Activated CD8-positive, alpha-beta memory T cell treated with anti-CD3 and anti-CD28 coated beads for 36 hours (primary cell): ENCODE measurements around the gene CFAP54. TPM values are rescaled to one million over a fixed set of nuclear protein-coding genes. Genes with fewer than 3 reads are reported as not detected.

ENCODE experiments used
- CTCF ChIA-PET: fragments of 350-600 bp; sonication (Branson Sonifier 250); formaldehyde crosslinking; loops from one replicate; lab custom pipeline; 2021; ENCODE audit warnings: antibody characterized with exemption; lab: Charles Lee
- POLR2A ChIA-PET: fragments of 350-600 bp; sonication (Branson Sonifier 250); formaldehyde crosslinking; loops from one replicate; lab custom pipeline; 2021; ENCODE audit warnings: antibody characterized with exemption; lab: Charles Lee
- total RNA-seq, 2 experiments: library from RNA; stranded (reverse); gene quantifications; one replicate each; pipeline ENCODE4 v1.2.3, GENCODE V29; 2021

CFAP54 gene
- total RNA-seq, 2 experiments from 2014 or later, result 0.10 to 0.40 TPM

DNA sequence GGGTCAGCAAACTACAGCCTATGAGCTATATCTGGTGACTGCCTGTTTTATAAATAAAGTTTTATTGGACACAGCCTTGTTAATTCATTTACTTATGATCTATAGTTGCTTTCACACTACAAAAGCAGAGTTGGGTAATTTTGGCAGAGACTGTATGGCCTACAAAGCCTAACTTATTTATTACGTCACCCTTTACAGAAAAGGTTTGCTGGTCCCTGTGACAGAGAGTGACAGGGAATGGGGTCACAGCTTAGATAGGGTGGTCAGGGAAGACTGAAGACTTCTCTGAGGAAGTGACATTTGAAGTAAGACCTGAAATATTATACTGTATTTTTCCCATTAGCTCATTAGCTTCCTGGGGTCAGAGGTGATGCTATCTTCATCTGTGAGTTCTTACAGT lies 342.0 kb downstream of the CFAP54 start:
- ChIA-PET POLR2A (no interaction called here), CTCF (no interaction called here)

DNA sequence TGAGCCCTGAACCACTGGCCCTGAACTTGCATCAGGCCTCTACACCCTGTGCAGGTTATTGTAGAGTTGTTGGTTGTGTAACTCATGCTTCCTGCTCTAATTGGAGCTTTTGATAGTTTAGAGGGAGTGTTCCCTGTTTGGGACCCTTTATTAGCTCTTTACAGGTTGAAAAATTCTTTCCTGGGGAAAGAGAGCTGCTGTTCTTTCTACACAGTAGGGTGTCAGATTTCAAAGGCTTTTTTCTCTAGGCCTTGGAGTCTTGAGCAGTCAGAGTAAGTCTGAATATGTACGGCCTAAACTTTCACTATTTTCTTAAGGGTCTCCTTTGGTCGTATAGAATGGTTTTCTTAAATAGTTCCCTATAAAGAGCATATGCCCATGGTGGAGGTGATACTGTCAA lies 356.9 kb downstream of the CFAP54 start:
- CTCF ChIA-PET, result no interaction called here

DNA sequence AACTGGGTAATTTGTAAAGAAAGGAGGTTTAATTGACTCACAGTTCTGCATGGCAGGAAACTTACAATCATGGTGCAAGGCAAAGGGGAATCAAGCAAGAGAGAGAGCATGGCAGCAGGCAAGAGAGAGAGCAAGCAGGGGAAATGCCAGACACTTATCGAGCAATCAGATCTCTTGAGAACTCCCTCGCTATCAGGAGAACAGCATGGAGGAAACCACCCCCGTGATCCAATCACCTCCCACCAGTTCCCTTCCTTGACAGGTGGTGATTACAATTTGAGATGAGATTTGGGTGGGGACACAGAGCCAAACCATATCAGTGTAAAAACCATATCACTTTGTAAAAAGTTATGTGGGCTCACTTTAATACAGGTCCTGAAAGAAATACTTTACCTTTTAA lies 361.3 kb downstream of the CFAP54 start:
- ChIA-PET POLR2A (no interaction called here), CTCF (no interaction called here)

More for the DNA sequence above, 356.9 kb downstream of the CFAP54 start:
- POLR2A ChIA-PET, result no interaction called here

DNA sequence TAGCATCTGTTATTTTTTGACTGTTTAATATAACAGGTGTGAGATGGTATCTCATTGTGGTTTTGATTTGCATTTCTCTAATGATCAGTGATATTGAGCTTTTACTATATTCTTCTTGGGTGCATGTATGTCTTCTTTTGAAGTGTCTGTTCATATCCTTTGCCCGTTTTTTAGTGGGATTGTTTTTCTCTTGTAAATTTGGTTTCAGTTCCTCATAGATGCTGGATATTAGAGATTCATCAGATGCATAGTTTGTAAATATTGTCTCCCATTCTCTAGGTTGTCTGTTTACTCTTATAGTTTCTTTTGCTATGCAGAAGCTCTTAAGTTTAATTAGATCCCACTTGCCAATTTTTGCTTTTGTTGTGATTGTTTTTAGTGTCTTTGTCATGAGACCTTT lies 368.8 kb downstream of the CFAP54 start:
- CTCF ChIA-PET, result no interaction called here
- POLR2A ChIA-PET, result no interaction called here

DNA sequence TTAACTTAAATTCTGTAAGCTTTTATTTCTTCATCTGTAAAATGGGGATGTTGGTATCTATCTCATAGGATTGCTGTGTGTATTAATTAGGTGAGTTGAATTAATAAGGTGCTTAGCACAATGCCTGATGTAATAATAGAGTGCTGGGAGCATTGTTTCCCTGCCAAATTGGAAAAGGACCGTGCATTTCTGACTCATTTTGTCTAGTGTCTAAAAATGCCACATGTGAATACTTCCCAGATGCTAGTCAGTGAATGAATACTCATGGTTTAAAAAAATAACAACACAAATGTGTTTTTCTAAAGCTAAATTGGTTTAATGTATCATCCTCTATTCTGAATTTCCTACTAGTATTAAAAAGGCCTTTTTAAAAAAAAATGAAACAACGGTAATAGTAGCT lies 372.3 kb downstream of the CFAP54 start:
- ChIA-PET POLR2A (no interaction called here), CTCF (no interaction called here)

DNA sequence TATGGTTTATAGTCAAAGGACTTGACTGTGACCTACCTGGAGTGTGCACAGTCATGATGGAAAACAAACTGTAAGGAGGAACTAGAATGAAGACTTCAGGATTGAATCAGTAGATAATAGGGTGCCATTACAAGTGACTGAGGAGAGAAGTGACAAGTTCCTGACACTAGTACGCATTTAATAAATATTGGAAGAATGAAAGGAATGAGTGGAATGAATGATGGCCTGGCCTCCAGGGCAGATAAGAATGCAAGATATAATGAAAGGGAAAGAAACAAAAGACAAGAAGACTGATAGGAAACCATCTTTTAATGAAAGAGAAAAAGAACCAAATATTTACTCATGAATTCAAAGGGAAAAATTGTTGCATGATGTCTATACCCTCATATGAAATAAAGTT lies 372.9 kb downstream of the CFAP54 start:
- ChIA-PET CTCF (no interaction called here), POLR2A (no interaction called here)

DNA sequence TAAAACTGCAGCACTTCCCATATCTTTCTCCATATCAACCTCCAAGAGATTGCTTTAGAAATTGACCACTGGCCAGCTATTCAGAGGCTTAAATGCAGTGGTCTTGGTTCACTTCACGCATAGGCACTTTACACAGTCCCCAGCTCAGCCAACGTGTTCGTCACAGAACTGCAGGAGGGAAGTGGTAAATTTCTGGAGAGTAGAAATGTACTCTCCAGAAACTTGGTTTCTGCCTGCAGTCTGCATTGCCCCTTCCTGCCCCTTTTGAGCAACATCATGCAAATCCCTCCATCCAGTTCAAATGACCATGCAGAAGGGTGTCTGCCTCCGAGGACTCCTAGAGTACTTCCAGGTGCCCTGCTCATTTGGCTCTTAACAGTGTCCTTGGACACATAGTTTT lies 375.0 kb downstream of the CFAP54 start:
- CTCF ChIA-PET, result no interaction called here
- POLR2A ChIA-PET, result no interaction called here

DNA sequence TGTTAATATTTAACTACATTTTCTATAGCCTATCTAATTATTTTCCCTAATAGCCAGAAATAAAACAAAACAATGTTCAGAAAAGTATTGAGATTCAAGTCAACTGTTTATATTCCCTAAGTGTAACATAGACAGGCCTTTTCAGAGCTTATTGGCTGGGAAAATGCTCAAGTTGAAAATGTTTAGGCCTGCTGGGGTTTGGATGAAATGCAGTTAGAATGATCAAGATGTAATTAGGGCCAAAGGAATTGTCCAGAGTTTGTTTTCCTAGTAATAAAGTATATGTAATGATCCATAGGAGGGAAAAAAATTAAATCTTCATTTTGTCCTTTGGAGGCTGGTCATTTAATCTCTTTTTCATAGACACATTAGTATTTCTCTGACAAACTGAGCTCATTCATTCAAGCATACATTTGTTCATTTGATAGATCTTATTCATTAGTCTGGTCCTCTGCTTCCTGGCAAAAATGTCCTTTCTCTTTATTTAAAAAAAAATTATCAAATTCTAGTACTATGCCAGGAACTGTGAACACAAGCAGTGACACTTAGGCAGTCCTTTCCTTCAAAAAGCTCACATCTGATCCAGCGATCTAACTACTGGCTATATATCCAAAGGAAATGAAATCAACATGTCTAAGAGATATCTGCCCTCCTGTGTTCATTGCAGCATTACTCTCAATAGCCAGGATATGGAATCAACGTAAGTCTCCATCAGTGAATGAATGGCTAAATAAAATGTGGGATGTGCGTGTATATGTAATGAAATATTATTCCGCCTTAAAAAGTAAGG lies 377.6 kb downstream of the CFAP54 start:
- CTCF ChIA-PET, result interaction anchor here (0.6 kb wide), 1 partner anchor 120 kb away, joined by 4 read pairs; no protein-coding TSS in a partner anchor
- POLR2A ChIA-PET, result no interaction called here

DNA sequence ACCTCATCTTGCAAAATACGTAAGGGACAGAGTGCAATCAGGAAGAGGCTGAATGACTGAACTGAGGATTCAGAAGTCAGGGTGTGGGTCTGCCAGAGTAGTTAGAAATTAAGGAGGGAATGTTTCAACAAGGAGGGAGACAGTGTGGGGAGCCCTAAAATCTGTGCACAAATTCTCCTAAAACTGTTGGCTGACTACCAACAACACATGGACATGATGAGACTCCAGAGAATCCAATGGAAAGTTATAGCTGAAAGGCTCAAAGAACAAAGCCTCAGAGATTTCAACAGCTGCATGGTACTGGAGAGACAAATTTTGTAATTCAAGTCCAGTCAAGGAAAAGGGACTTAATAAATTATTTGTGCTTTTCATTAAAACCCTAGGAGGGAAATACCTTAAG lies 381.6 kb downstream of the CFAP54 start:
- CTCF ChIA-PET, result no interaction called here
- POLR2A ChIA-PET, result no interaction called here

DNA sequence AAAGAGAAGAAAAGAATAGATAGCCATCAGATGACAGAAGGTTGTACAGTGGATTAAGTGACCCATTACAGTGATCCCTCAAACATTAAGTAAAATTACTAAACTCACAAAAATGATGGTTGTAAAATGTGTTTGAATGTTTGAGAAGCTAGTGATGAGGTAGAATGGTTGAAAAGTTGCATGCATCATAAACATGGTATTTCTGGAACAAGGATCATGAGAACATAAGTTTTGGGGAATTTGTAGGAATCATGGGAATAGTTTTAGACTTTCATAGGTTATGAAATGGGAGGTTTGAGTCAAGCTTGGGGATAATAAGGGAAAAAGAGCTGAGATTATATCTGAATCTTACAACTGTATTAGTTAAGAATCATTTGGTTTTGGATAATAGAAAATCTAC lies 383.6 kb downstream of the CFAP54 start:
- ChIA-PET CTCF (no interaction called here), POLR2A (no interaction called here)

DNA sequence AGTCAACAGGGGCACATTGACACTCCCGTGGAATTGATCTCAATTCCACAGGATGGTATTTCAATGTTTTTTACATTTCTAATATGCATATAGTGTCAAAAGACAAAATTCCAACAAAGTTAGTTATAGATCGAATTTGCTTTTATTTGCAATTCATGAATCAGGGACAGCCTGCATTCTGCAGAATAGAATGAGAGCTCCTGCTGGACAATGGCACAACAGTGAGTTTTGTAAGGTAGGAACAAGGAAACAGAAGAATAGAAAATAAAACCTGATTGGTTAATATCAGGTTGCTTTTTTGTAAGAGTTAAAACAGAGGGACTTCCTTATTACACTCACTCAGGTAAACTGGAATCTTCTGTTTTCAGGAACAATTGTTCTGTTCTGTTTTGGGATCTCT lies 384.8 kb downstream of the CFAP54 start:
- POLR2A ChIA-PET, result no interaction called here
- CTCF ChIA-PET, result no interaction called here

DNA sequence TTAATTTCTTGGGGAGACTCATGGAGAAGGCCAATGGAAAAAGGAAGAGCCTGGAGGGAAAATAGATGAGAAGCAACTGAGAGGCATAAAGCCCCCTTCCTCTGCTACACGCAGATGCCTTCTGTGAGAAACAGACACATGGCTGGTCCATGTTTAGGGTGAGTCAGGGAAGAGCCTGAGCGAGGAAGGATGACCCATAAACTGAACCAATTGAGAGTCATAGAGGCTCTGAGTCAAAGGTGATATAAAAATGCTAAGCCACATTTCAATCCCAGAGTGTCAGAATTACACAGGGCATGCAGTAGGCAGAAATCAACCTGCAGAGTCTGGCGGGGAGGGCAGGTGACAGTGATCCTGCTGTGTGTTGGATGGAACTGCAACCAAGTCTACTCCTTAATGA lies 387.6 kb downstream of the CFAP54 start:
- ChIA-PET POLR2A (no interaction called here), CTCF (no interaction called here)

DNA sequence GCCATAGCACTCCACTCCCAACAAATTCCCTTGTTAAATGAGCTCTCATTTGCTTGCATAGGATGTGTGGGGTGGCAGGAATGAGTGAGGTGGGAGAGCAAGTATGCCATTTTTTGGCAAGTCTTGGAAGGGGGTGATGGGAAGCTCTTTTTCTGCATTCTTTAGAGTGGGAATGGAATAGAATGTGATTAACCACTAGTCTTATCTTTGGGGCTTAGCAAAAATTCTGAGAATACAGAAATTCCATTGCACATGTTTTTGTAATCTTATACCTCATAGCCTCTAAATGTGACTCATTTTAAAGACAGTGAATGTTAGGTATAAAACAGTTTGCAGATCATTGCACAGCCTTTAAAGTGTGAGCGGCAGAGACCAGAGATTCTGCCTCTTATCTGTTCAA lies 389.3 kb downstream of the CFAP54 start:
- ChIA-PET CTCF (no interaction called here), POLR2A (no interaction called here)

DNA sequence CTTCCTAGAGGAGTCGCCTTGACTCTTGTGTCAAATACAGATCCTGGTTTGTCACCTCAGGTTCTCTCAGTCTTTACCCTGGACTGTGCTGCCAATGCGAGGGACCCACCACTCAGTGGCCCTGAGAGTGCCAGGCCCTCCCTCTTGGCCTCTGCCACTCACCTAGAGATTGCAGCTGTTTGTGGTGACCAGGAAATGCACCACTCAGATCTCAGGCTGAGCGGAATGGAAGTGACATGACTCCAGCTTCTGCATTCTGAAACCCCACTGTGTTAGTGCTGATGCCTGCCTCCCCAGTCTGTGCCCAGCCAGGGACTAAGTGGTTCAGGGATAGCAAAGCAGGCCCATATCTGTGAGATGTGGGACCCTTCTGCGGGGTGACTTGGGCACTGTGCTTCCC lies 389.9 kb downstream of the CFAP54 start:
- CTCF ChIA-PET, result no interaction called here
- POLR2A ChIA-PET, result no interaction called here

DNA sequence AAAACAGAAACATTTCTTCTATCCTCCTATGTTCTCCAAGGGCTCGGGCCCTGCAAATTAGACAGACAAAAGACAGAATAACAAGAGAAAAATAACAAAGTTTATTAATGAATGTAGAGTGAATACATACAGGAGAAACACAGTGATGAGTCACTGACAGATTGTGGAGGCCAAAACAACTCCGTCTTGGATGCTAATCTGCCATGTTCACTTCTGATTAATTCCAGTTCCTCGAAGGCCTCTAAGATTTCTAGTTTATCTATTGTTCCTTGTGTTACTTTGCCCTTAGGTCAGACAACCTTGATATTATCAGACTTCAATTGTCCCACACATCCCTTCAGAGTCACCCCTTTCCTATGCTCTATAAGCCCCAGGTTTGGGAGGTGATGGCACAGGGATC lies 390.8 kb downstream of the CFAP54 start:
- ChIA-PET POLR2A (no interaction called here), CTCF (no interaction called here)

DNA sequence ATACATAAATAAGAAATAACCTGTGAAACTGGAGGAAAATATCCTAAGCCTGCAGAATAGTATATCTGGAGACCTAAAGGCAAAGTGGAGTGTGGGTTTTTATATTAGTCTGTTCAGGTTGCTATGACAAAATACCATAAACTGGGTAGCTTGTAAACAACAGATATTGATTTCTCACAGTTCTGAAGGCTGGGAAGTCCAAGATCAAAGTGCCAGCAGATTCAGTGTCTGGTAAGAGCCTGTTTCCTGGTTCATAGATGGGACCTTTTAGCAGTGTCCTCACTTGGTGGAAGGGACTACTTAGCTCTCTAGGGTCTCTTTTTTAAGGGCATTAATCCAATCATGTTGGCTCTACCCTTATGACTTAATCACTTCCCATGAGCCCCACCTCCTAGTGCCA lies 392.2 kb downstream of the CFAP54 start:
- ChIA-PET CTCF (no interaction called here), POLR2A (no interaction called here)

DNA sequence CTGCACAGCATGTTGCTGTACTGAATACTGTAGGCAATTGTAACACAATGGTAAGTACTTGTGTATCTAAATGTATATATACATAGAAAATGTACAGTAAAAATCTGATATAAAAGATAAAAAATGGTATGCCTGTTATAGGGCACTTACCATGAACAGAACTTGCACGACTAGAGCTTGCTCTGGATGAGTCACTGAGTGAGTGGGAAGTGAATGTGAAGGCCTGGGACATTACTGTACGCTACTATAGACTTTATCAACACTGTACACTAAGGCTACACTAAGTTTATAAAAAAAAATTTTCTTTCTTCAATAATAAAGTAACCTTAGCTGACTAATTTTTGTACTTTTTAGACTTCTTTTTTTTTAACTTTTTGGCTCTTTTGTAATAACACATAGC lies 393.5 kb downstream of the CFAP54 start:
- ChIA-PET POLR2A (no interaction called here), CTCF (no interaction called here)

DNA sequence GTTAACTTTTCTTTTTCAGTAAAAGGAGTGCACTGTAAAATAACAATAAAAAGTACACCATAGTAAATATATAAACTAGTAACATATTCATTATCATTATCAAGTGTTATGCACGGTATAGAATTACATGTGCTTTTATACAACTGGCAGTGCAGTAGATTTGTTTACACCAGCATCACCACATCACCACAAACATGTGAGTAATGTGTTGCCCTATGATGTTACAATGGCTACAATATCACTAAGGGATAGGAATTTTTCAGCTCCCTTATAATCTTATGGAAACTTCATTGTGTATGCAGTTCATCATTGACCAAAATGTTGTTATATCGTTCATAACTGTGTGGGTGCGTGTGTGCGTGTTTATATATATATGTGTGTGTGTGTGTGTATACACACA lies 394.2 kb downstream of the CFAP54 start:
- ChIA-PET CTCF (no interaction called here), POLR2A (no interaction called here)

DNA sequence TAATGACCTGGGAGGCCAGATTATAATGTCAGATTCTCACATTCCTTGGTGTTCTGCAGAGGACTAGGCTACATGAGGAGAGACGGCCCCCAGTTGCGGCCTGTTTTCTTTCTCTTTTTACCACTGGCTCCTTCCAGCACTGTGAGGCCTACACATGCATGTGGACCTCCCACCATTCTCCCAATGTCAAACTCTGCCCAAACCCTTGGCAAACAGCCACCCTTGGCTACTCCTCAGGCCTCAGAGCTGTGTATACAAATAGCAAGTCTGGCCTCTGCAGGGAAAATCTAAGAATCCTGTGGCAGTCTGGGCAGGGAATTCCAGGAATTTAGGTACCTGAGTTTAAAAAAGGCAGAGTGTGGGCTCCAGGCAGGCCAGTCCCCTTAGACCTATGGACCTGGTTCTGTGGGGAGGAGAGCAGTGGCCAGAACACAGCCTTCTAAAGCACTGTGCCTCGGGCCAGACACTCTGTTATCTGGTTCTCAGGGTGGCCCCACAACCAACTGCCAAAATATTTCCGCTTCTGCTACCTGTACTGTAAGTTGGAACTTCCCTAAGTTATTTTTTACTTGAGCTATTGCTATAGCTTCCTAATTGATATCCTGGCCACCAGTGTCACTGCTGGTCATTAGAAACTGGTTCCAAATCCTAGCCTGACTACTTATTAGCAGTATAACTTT lies 397.8 kb downstream of the CFAP54 start:
- ChIA-PET CTCF (no interaction called here), POLR2A (no interaction called here)

DNA sequence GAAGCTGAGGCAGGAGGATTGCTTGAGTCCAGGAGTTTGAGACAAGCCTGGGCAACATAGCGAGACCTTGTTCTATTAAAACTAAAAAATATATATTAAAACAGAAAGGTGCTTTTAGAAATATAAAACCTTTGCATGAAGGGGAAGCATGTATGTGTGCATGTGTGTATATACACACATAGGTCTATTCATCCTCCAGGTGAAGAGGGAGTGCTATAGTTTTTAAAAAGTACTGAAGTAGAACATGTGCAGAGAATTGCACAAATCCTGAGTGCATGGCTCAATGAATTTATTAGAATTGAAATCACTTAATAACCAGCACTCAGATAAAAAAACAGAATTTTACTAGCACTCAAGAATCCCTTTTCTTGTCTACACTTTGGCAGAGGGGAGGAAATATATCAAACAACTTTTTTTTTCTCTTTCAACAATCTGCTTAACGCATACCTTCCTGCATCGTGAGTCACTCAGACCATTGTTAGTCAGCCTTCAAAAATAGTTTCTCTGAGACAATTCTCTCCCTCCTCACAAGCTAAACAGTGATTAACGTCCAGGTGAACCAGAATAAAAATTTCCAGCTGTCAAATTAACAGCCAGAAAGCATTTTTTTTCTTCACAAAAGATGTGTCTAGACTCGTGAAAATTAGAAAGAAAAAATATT lies 400.0 kb downstream of the CFAP54 start:
- POLR2A ChIA-PET, result no interaction called here
- CTCF ChIA-PET, result no interaction called here

DNA sequence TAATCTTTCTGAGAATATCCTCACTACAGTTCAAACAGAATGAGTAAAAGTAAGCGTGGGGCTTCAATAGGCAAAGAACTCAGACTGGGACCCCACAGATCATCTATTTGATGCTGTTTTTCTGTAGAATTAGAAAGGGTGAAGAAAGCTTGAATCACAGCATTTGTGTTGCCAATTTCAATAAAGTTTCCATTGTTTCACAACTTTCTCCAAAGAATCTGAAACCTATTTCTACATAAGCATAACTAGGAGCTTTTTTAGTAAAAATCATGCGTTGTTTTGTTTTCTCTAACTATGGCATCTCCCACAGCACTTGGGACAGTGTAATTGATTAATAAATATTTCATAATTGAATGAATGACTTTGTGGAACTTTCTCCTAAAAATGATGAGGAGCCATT lies 401.0 kb downstream of the CFAP54 start:
- CTCF ChIA-PET, result no interaction called here
- POLR2A ChIA-PET, result no interaction called here
